Activated T-helper 9 cell treated with anti-CD3 and anti-CD28 coated beads, Interleukin-2, amount 50 U/mL, for 16 hours (primary cell): Measurements from ENCODE around the gene ACER3.
"Not testable (repeated sequence)": the region's sequence is repeated elsewhere in the genome, so short reads cannot be mapped to it uniquely, and the experiment has no call there.

Source experiments
- DNase-seq: peaks from one replicate; pipeline ENCODE4 v3.0.0-alpha.2; 2020; ENCODE audit warnings: low read depth

Gene ACER3

DNA sequence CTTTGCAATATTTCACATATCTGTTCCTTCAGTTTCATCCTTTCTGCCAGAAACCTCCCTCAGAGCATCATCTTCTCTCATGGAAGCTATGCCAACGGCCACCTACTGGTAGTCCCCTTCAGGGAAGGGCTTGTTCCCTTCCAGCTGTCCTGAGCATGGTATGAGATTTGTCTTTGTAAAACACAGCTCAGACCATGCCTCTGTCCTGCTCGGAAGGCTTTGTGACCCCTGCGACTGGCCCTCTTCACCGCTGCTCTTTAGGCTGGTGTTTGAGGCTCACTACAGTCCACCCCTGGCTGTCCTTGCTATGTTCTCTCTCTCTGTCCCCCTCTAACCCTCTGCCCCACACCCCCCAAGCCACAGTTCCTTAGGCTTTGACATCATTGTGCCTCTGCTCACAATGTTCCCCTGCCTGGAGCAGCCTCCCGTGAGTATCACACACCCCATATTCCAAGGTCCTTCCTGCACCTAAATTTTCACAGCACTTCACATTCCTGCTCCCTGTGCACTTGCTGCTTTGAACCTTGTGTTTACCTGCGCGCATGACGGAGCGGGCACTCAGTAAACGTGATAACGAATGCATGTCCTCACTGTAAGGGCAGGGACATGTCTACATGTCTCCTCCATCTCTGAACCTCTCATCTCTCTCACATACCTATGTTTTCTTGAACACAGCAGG lies 24.0 kb upstream of the ACER3 start:
- no peak for DNase-seq

DNA sequence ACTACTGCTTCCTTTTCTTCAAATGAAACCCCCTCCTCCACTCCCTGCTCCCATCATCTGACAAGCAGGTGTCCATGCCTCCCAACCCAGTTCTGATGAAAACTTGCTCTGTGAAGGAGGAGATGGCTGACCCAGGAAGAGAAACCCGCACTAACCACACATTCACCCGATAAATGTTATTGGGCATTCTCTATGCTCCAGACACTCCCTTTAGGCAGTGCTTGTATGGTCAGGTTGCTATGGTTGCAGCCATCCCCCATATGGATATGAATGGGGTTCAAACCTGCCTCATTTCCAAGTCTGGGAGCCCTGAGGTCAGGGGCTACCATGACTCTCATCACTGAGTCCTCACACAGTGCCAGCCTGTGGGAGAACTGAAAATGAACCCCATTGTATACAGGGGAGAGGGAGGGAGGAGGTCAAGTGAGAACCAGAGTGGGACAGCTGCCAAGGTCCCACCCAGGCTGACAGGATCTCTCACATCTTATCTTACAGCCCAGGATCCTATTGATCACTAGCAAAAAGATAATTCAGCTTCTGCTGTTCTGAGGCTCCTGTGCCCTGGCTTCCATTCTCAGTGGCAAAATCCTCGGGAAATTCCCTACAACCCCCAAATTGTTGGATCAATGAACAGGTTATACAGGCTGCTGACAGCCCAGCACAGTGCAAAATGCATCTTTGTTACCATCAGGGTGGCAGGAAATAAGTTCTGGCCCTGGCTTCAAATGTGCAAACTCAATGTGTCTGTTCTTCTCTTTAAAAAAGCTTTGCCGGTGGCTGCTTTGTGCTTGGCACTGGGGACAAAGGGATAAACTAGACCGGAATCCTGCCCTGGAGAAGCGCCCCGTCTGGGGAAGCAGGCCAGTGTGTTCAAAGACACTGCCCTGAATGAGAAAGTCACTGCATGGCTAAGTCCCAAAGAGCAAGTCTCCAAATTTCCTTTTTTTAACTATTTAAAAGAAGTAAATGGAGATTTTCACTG lies 22.7 kb upstream of the ACER3 start:
- no peak for DNase-seq

DNA sequence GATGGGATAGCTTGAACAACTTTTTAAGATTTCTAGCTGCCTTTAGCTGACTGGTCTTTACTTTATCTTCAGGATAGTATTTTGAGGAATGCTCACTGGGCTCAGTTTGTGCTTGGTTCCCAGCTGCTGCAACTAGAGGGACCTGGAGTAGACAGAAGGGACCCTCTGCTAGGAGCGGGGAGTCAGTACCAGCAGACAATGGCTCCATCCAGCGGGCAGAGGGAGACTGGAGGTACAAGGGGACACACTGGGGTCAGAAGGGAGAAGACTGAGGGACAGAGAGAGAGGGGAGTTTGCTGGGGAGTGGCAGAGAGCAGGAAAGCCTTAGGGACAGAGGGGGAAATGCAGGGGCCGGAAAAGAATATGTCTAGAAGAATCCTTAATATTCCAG lies 22.0 kb upstream of the ACER3 start:
- DNase-seq = no peak

DNA sequence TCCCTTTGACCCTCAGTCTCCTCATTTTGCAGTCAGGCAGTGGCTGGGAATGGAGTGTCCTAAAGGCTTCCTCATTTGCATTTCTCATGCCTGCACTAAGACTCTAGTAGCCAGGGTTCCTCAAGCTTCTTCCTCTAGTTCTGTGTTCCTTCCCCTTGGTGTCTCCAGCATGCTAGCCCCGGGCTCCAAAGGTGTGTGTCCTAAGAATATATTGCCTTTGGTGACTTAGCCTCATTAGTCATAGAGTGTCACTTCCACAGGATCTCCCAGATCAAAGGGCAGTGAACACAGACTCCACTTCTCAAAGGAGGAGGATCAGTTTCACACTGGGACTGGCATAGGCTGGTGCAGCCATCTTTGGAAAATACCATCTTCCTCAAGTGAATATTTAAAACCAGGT lies 21.4 kb upstream of the ACER3 start:
- no peak for DNase-seq

DNA sequence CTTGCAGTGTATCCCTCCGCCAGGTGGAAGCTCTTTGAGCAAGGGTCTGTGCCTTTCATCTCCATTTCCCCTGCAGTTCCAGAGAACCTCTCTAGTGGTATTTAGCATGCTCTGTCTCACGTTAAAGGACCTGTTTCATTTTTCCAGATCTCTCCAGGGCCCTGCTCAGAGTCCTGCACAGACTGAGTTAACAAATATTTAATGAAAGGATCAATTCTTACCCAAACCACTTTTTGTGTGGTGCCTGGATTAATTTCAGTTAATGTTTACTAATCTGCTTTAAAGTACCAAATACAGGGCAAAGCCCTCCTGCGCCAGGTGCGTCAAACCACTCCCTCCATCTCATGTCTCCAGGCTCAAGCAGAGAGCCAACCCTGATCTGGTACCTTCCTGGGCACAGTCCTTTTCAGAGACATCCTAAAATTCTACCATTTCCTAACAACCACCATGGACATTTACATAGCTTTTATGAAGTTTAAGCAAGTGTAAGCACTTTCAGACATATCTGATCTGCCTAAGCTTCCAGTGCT lies 18.7 kb upstream of the ACER3 start:
- no peak for DNase-seq

DNA sequence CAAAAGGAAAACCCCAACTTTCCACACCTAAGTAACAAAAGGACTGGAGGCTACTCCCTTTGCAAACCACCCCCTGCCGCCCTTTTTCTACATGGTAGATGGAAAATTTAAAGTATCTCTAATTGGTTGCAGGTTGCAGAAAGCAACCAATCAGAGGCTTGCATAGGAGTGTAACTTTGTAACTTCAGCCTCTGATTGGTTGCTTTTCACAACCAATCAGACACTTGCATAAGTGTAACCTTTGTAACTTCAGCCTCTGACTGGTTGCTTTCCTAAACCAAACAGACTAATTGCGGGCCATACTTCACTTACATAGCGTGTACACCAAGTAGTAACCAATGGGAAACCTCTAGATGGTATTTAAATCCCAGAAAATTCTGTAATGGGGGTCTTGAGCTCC lies 16.8 kb upstream of the ACER3 start:
- DNase-seq = no peak

DNA sequence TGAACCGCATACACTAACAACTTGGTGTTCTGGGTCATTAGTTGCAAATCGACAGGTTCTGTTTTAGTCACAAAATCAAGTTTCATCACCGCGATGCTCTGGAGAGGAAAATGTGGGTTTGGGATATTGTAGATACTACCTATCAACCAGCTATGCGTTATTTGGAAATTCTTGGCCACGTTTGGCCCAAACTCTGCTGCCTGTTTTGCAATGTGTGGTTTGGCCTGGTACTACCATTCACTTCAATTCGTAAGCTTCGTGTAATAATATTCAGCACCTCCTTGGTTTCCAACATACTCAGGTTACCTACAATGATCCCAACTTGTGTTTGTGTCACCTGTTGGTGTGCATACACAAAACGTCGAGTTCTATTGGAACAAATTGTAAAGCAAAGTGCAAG lies 16.2 kb upstream of the ACER3 start:
- no peak for DNase-seq

DNA sequence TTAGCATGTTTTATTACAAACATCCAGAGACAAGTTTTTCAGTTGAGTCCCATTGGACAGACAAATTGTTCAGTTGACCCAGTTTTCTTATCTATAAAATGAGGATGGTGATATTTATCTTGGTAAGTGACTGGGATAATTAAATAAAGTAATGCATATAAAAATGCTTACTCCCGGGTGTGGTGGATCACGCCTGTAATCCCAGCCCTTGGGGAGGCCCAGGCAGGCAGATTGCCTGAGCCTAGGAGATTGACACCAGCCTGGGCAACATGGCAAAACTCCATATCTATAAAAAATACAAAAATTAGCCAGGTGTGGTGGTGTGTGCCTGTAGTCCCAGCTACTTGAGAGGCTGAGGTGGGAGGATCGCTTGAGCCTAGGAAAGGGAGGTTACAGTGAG lies 15.6 kb upstream of the ACER3 start:
- no peak for DNase-seq

DNA sequence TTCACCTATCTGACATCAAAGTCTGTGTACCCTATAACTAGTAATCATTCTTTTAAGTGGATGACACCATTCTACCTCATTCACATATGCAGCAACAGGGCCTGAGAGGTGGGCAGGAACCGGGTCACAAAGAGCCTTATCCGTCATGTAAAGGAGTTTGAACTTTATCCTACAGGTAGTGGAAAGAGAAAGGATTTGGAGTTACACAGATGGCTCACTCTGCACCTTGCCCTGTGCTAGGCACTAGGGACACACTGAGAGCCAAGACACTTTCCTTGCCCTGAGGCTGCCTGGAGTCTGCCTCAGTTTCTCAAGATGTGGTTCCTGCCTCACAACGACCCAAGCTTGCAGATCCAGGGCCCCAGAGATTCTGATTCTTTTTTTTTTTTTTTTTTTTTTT lies 14.3 kb upstream of the ACER3 start:
- DNase-seq = no peak

DNA sequence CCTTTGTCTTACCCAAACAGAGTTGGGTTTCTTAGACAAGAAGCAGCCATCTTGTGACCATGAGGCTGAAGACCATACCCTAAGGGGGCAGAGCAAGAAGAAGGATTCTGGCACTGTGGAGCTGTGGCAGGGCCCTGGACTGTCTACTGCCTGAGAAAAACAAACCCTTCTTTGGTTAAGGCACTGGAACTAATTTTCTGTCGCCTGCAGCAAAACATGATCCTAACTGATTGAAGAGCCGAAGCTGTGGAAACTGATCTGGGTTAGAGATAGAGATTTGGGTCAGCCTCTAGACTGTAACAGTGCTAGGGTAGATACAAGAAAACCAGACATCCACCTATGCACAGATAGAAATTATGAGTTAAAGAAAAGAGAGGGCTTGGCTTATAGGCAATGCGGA lies 11.3 kb upstream of the ACER3 start:
- DNase-seq = no peak

DNA sequence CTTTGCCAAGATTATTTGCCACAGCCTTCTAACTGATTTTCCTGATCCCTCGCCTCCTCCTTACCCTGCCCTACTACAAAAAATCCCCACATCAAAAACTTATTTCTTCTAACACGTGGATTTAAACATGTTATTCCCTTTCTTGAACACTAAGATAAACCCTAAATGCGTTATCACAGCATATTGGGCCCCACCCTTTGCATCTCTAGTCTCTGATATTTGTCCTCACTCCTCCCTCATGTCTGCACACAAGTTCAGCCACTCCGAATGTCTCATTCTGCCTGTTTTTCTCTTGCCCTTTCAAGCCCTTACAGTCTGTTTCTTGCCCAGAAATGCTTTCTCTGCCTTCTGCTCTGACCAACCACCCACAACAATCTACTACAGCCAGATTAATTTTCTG lies 10.6 kb upstream of the ACER3 start:
- no peak for DNase-seq

DNA sequence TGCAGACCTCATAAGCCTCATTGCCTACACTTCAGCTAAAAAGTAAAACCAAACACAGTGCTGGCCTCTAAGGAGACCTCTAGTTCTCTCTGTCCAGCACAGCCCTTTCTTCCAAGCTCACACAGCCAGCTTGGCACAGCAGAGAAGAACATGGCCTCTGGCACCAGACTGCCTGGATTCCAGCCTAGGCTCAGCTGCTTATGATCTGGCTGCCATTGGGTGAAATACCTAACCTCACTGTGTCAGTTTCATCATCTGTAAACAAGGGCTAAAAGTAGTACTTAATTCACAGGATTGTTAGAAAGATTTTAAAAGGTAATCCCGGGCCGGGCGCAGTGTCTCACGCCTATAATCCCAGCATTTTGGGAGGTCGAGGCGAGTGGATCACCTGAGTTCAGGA lies 9.9 kb upstream of the ACER3 start:
- no peak for DNase-seq

DNA sequence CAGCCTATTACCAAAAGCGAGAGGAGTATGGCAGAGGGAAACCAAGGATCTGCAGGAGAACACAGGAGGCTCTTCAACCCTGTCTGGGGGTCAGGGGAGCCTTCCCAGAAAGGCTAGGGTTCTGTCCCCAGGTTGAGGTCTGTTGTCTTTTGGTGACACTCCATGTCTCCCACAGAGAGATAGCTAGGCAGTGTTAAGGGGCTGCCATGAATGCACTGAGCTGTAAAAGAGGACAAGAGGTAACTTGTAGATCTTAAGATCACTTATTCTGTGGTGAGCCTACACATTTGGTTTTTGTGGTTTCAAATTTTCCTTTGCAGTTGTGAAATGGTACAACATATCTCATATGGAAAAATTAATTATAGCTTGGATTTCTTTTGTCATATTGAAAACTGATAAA lies 6.0 kb upstream of the ACER3 start:
- no peak for DNase-seq

DNA sequence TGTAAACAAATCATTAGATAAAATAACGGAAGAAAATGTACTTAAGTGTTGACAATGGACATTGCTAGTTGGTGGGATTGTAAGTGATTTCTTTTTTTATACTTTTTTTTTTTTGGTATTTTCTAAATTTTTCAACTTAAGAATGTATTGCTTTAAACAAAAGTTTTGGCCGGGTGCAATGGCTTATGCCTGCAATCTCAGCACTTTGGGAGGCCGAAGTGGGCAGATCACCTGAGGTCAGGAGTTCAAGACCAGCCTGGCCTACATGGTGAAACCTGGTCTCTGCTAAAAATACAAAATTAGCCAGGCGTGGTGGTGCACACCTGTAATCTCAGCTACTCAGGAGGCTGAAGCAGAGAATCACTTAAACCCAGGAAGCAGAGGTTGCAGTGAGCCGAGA lies 5.0 kb upstream of the ACER3 start:
- not testable (repeated sequence) for DNase-seq

DNA sequence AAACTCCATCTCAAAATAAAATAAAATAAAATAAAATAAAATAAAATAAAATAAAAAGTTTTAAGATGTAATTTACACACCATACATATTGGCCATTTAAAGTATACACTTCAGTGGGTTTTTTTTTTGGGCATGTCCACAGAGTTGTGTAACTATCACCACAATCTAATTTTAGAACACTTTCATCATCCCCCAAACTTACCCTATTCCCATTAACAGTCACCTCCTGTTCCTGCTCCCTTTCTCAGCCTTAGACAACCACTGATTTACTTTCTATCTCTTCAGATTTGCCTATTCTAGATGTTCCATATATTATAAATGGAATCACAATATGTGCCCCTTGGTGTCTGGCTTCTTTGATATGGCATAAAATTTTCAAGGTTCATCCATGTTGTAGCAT lies 4.6 kb upstream of the ACER3 start:
- DNase-seq = no peak

DNA sequence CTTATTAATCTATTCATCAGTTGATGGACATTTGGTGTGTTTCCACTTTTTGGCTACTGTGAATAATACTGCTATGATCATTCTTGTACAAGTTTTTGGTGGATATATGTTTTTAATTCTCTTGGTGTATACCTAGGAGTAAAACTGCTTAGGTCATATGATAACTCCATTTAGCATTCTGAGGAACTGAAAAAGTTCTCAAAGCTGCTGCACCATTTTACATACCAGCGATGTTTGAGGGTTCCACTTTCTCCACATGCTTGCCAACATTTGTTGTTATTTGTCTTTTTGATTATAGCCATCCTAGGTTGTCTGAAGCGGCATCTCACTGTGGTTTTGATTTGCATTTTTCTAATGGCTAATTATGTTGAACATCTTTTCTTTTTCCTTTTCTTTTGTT lies 4.1 kb upstream of the ACER3 start:
- DNase-seq = no peak

DNA sequence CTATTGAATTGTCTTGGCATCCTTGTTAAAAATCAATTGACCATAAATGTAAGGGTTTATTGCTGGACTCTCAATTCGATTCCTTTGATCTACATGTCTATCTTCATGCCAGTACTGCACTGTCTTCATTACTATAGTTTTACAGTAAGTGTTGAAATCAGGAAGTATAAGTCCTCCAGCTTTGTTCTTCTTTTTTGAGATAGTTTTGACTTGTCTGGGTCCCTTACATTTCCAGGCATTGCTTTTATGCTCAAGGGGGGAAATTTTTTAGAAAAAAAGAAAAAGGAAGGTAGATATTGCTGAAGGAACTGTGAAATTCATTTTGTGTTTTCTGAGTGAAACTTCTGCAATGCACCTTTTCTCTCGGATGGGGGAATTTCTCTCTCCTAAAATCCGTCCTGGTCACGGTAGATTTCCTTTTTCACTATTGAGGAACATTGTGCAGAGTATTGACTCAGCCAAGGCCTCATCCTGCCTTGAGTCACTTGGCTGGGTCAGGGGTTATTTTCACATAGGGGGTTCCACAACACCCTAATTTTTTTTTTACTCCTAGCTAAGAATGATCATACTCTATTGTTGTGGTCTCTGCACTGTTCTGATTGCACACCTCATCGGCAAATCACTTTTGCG lies 2.8 kb upstream of the ACER3 start:
- DNase-seq = no peak

DNA sequence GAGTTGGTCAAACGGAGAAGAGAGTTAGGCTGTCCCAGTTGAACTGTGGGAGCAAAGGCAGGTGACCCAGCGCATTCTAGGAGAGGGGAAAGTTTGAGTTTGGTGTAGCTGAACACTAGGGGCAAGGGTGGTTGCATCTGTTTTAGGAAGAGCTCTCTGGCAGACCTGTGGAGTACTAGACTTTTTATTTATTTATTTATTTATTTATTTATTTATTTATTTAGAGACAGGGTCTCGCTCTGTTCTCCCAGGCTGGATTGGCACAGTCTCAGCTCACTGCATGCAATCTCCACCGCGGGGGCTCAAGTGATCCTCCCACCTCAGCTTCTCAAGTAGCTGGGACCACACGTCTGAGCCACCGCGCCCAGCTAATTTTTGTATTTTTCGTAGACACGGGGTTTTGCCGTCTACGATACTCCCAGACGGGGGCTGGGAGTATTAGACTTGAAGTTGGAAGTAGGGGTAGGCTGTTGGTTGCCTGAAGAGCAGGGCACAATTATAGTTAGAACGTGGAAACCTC lies 950 bp upstream of the ACER3 start:
- DNase-seq = no peak

DNA sequence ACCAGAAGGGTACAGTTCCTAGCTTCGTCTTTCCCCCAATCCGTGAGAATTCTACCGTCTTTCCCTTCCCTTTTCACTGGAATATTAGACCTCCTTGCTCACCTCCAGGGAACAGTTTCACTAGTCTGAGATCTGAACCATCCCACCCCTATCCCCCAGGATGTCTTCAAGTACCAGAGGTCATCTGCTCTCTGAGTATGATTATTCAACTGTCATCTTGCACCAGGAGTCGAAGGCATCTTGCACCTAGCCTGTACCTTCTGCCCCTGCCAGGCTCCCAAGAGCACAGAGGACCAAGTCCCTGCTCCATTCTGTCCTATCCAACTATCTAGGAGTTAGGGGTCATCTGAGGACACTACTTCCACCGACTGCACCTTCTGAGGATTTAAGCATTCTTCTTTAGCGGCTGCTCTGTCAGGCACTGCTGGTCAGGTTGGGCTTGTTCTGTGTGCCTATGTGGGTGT lies 804 bp downstream of the ACER3 start:
- no peak for DNase-seq

DNA sequence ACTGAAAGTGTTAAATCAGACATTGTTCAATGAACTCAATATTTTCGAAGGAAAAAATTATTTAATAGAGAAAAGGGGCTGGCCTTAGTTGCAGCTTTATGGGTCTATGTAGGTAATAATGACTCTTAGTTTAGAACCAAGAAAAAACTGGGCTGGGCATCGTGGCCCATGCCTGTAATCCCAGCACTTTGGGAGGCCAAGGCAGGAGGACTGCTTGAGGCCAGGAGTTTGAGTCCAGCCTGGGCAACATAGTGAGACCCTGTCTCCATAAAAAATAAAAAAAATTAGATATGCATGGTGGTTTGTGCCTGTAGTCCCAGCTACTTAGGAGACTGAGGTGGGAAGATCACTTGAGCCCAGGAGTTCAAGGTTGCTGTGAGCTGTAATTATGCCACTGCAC lies 2.1 kb downstream of the ACER3 start:
- not testable (repeated sequence) for DNase-seq

DNA sequence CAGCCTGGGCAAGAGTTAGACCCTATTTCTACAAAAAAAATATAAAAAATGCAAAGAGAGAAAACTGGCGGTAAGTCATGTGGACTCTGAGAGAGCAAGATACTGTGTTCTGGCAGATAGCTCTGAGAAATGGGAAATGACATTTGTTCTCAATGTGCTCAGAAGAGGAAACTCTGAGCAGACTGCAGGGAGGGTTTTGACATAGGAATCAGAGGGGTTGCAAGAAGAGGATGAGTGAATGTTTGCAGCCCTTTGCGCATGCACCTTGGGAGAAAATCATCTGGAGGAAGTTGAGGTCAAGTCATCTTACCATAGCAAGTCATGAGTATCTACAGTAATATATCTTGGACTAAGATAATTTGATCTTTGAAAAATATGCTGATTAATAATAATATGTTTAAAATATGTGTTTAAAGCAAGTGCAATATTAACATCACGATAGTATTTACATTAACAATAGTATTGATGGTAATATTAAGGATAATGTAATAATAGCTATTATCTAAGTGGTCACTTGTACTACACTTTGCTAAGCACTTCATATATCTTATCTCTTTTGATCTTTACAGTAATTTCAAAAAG lies 2.6 kb downstream of the ACER3 start:
- no peak for DNase-seq
